Epithelial cell of proximal tubule (primary cell): Measurements from ENCODE around the gene NKD1. TPM values are rescaled to one million over a fixed set of nuclear protein-coding genes. Genes with fewer than 3 reads are reported as not detected.

Experiments used
- DNase-seq: peaks from one replicate; pipeline ENCODE4 v3.0.0-alpha.2; 2011; ENCODE audit warnings: low read depth
- H3K4me3 ChIP-seq: 2 replicates; pipeline ENCODE4 v1.5.1; 2011; ENCODE audit warnings: low read depth, mild to moderate bottlenecking, low read length
- CTCF ChIP-seq: conservative IDR thresholded peaks from 2 replicates; pipeline ENCODE4 v1.5.1; 2012; ENCODE audit warnings: low read depth, mild to moderate bottlenecking, low read length
- total RNA-seq: library from RNA; depleted of rRNA; stranded (reverse); fragments of >200 nt; gene quantifications from 2 replicates; pipeline ENCODE4 v1.2.3, GENCODE V29; 2015

NKD1 gene
- total RNA-seq, 1 donor from 2014 or later, result not detected

GRCh38 chr16:50697881-50698767, 149.9 kb downstream of the NKD1 start:
- DNase-seq, result peak; percentile 54
- no peak for TF ChIP-seq CTCF
- H3K4me3 ChIP-seq, result peak overlapping the region; percentile 45

Other genes with a start within 250 kb of the NKD1 start
- gene BRD7, start 179.4 kb upstream of the NKD1 start, total RNA-seq, result 54.3 and 61.1 TPM in 2 replicates
- not detected in 2 replicates for gene SNX20, start 132.9 kb downstream of the NKD1 start, total RNA-seq
- 0.07 and 0.12 TPM in 2 replicates for gene NOD2, start 145.2 kb downstream of the NKD1 start, total RNA-seq
- gene CYLD, start 193.7 kb downstream of the NKD1 start, total RNA-seq, result 10.3 and 12.9 TPM in 2 replicates